Skeletal muscle tissue (tissue), 4 donors: Measurements from ENCODE around the gene NEURL1B. TPM values are rescaled to one million over a fixed set of nuclear protein-coding genes. Genes with fewer than 3 reads are reported as not detected.
"Not testable (repeated sequence)": the region's sequence is repeated elsewhere in the genome, so short reads cannot be mapped to it uniquely, and the experiment has no call there.

Experiments
- H3K27ac ChIP-seq: one replicate; pipeline ENCODE4 v1.7.0; 2013; ENCODE audit warnings: mild to moderate bottlenecking, low read depth, low read length, inconsistent platforms
- H3K27me3 ChIP-seq, 3 donors: one replicate each; pipeline ENCODE4 v1.7.0; 2013; ENCODE audit warnings: low read length in 3 of 3; ENCODE audit not compliant: control insufficient read depth in 3 of 3, insufficient read depth in 3 of 3
- H3K36me3 ChIP-seq, 3 donors: one replicate each; pipeline ENCODE4 v1.7.0; 2013; ENCODE audit warnings: low read length in 3 of 3; ENCODE audit not compliant: control insufficient read depth in 3 of 3, insufficient read depth in 3 of 3
- H3K4me1 ChIP-seq, 3 donors: one replicate each; pipeline ENCODE4 v1.7.0; 2013; ENCODE audit warnings: low read length in 3 of 3, mild to moderate bottlenecking in 3 of 3; ENCODE audit not compliant: control insufficient read depth in 3 of 3, insufficient read depth in 3 of 3
- H3K4me3 ChIP-seq, 3 donors: one replicate each; pipeline ENCODE4 v1.7.0; 2013; ENCODE audit warnings: low read length in 3 of 3
- H3K9ac ChIP-seq, 3 donors: one replicate each; pipeline ENCODE4 v1.7.0; 2013; ENCODE audit warnings: low read length in 3 of 3, mild to moderate bottlenecking in 3 of 3, moderate library complexity in 2 of 3, low read depth in 1 of 3
- H3K9me3 ChIP-seq, 3 donors: one replicate each; pipeline ENCODE4 v1.7.0; 2013; ENCODE audit warnings: low read length in 3 of 3; ENCODE audit not compliant: control insufficient read depth in 3 of 3
- total RNA-seq: library from RNA; depleted of rRNA; stranded (reverse); fragments of >200 nt; gene quantifications from one replicate; pipeline ENCODE4 v1.2.3, GENCODE V29; 2014
- donor health status: Osteomylitis.

Gene NEURL1B
- total RNA-seq, 1 donor from 2014 or later, result 23.0 TPM

GRCh38 chr5:172708183-172708505, 67.1 kb downstream of the NEURL1B start:
- H3K9ac ChIP-seq, result no peak overlapping the region
- H3K4me1 ChIP-seq, result peaks cover under 1 to 3% (median 2%) of the 10 kb centered on the region in 3 donors
- H3K27me3 ChIP-seq, result peaks cover 0 to 12% (median 5%) of the 10 kb centered on the region in 3 donors
- no peak overlapping the region for H3K27ac ChIP-seq
- no peak overlapping the region for H3K4me3 ChIP-seq
- H3K36me3 ChIP-seq, result no peaks in the 10 kb centered on the region
- H3K9me3 ChIP-seq, result no peaks in the 10 kb centered on the region

- Histone ChIP-seq H3K4me3 (no peak overlapping the region), H3K9me3 (no peaks in the 10 kb centered on the region), H3K27ac (no peak overlapping the region), H3K27me3 (peaks cover 0 to 8% (median 5%) of the 10 kb centered on the region in 3 donors), H3K9ac (no peak overlapping the region), H3K36me3 (no peaks in the 10 kb centered on the region), H3K4me1 (peaks cover 20 to 25% (median 24%) of the 10 kb centered on the region in 3 donors)
These were observed 69.6 kb downstream of the NEURL1B start for GRCh38 chr5:172710676-172711075.

DNA sequence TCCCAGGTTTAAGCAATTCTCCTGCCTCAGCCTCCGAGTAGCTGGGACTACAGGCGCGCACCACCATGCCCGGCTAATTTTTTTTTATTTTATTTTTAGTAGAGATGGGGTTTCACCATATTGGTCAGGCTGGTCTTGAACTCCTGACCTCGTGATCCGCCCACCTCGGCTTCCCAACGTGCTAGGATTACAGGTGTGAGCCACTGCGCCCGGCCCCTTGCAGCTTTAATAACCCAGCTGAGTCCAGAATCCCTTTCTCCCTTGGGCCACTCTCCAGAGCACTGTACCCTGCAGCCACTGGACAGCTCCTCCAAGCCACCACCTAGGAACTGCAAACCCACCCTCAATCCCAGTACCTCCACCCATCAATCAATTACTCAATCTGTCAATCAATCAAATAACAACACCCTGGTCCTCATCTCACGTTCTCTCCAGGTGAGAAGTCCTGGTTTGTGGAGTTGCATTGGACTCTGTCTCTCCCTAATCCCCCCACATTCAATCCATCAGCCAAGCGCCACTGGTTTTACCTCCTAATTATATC, 70.3 kb downstream of the NEURL1B start:
- peaks cover 20 to 28% (median 26%) of the 10 kb centered on the region in 3 donors for H3K4me1 ChIP-seq
- H3K9ac ChIP-seq, H3K4me3 ChIP-seq, H3K9me3 ChIP-seq, H3K27me3 ChIP-seq, H3K36me3 ChIP-seq, H3K27ac ChIP-seq: not testable (repeated sequence)

DNA sequence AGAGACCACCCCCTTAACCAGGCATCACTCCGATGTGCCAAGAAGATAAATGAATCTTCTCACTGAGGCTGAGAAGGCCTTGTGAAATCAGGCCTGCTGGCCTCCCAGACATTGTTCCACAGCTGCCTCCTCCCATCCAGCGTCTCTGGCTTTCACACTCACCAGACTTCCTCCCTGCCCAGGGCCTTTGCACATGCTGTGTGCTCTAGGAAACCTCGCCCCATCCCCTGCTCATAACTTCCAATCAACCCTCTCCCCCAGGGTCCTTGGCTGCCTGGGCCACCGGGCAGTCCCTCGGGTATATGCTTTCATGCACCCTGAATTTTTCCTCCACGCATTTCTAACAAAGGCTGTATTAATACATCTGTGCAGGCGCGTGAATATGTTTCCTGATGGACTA, 71.5 kb downstream of the NEURL1B start:
- Histone ChIP-seq H3K4me1 (peaks cover 27 to 35% (median 33%) of the 10 kb centered on the region in 3 donors), H3K4me3 (no peak overlapping the region), H3K36me3 (no peaks in the 10 kb centered on the region), H3K27me3 (peaks cover 0 to 5% (median 3%) of the 10 kb centered on the region in 3 donors), H3K9me3 (no peaks in the 10 kb centered on the region), H3K27ac (no peak overlapping the region), H3K9ac (no peak overlapping the region)

GRCh38 chr5:172713113-172713808, 72.2 kb downstream of the NEURL1B start:
- Histone ChIP-seq H3K9ac (peak overlapping the region in 1 of 3 donors; percentile 25), H3K9me3 (no peaks in the 10 kb centered on the region), H3K27ac (no peak overlapping the region), H3K4me1 (peaks cover 29 to 38% (median 35%) of the 10 kb centered on the region in 3 donors), H3K36me3 (no peaks in the 10 kb centered on the region), H3K4me3 (peak overlapping the region in 1 of 3 donors; percentile 45), H3K27me3 (peaks cover 0 to 4% (median 3%) of the 10 kb centered on the region in 3 donors)

DNA sequence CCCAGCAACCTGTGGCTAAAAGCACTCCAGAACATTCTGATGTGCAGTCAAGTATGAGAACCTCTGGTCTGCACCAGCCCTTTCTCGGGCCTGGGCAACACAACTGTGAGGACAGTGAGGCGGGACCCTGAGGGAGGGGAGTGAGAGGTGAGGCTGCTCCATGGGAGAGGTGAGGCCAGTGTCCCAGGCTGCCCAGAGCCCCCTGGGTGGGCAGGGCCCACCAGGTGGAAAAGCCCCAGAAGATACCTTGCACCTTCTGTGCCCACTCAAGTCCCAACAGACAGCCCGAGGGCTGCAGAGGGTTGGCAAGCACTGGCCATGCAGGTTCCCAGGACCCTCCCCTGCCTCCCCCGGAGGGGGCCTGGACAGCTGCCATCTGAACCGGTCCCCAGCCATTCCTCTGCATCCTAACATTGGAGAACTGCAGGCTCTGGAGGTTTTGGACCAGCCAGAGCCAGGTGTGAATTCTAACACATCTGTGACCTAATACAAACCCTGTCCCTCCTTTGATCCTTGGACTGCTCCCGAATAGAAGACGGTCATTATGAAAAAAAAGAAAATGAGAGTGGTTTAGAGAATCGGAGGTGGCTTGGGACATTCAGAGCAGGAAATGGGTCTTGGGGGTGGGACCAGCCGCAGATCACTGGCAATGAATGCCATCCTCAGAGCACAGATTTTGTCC, 72.9 kb downstream of the NEURL1B start:
- H3K27ac ChIP-seq, result peak overlapping the region; percentile 72

GRCh38 chr5:172714491-172715420, 73.7 kb downstream of the NEURL1B start:
- no peaks in the 10 kb centered on the region for H3K36me3 ChIP-seq
- no peaks in the 10 kb centered on the region for H3K9me3 ChIP-seq
- peak overlapping the region; percentile 36 to 57 (median 50) for H3K9ac ChIP-seq
- H3K4me1 ChIP-seq, result peaks cover 29 to 38% (median 35%) of the 10 kb centered on the region in 3 donors
- peaks cover 0 to 4% (median 3%) of the 10 kb centered on the region in 3 donors for H3K27me3 ChIP-seq
- H3K27ac ChIP-seq, result peak overlapping the region; percentile 72
- H3K4me3 ChIP-seq, result peak overlapping the region in 2 of 3 donors; percentile 9 to 35

More for the DNA sequence above, 72.9 kb downstream of the NEURL1B start:
- Histone ChIP-seq H3K4me1 (peaks cover 29 to 38% (median 35%) of the 10 kb centered on the region in 3 donors), H3K4me3 (no peak overlapping the region), H3K9me3 (no peaks in the 10 kb centered on the region), H3K27me3 (peaks cover 0 to 4% (median 3%) of the 10 kb centered on the region in 3 donors), H3K36me3 (no peaks in the 10 kb centered on the region), H3K9ac (peak overlapping the region in 2 of 3 donors; percentile 36 to 50)

DNA sequence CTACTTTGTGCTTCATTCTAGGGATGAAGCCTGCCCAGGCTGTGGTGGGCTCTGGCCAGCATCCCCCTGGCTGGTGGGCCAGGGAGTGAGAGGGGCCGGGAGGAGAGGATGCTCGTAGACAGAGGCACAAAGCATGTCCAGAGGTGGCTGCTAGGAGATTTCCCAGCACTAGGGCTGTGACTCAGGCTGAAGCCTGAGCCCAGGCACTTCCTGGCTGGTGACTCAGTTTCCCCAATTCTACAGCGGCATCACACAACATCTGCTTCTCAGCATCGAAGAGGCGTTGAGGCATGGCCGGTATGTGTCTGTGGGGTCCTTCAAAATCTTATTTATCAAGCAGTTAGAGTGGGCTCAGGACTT, 74.3 kb downstream of the NEURL1B start:
- peak overlapping the region; percentile 17 to 57 (median 50) for H3K9ac ChIP-seq
- peak overlapping the region in 1 of 3 donors; percentile 9 for H3K4me3 ChIP-seq
- no peaks in the 10 kb centered on the region for H3K9me3 ChIP-seq
- peaks cover 0 to 4% (median 3%) of the 10 kb centered on the region in 3 donors for H3K27me3 ChIP-seq
- H3K4me1 ChIP-seq, result peaks cover 29 to 38% (median 35%) of the 10 kb centered on the region in 3 donors
- no peaks in the 10 kb centered on the region for H3K36me3 ChIP-seq
- peak overlapping the region; percentile 72 for H3K27ac ChIP-seq

DNA sequence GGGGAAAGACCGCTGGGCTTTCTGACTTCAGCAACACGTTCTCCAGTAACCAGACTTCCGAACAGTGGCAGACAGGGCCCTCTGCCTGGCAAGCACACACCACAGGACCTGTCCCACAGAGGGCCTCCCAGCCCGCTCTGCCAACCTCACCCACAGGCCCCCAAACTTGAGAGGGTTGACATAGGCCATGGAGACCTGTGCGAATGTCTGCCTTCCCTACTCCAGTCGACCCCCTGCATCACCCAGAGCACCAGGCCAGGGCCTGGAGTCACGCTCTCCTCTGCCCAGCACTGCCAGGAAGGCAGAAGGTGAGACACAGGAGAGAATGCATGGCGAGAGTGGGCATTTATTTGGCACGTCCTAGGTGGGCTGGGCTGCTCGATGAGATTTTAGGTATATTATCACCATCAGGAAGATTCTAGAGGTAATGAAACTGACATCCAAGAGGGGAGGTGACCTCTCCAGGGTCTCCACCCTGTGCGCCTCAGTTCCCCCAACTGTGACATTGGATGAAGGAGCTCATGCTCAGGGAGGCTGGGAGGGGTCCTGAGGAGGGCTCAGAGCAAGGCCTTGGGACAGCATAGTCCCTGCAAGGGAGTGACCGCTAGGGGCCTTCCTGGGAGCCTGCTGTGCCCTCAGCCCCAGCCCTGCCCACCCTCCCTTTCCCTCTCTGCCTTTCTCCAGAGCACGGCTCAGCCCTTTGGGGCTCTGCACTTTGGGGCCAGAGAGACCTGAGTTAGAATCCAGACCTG, 75.0 kb downstream of the NEURL1B start:
- H3K9ac ChIP-seq, result peak overlapping the region in 1 of 3 donors; percentile 17

More for the DNA sequence above, 75.0 kb downstream of the NEURL1B start:
- Histone ChIP-seq H3K36me3 (no peaks in the 10 kb centered on the region), H3K27ac (peak overlapping the region; percentile 72), H3K4me1 (peaks cover 29 to 38% (median 35%) of the 10 kb centered on the region in 3 donors), H3K9me3 (no peaks in the 10 kb centered on the region), H3K27me3 (peaks cover 0 to 4% (median 0%) of the 10 kb centered on the region in 3 donors), H3K4me3 (no peak overlapping the region)
